DND-41 (cell line): ENCODE results near the gene ARMC2.

ENCODE experiments used
- ATAC-seq: fragments of 200-7000 bp; cut with Tn5 transposase; 3 replicates; pipeline ENCODE4 v1.9.1; 2021; ENCODE audit warnings: low read depth; ENCODE audit not compliant: insufficient read depth
- DNase-seq: peaks from one replicate; pipeline ENCODE4 v3.0.0-alpha.2; 2020
- H2AFZ ChIP-seq: 2 replicates; pipeline ENCODE4 v1.6.0; 2012; ENCODE audit warnings: low read depth, low read length
- H3K27ac ChIP-seq: 2 replicates; pipeline ENCODE4 v1.5.1; 2012; ENCODE audit warnings: low read length, inconsistent platforms
- H3K27me3 ChIP-seq: fragments of 200-600 bp; sonication (generic); 2 replicates; pipeline ENCODE4 v1.6.0; 2012; ENCODE audit warnings: low read length, mild to moderate bottlenecking, inconsistent platforms; ENCODE audit not compliant: insufficient read depth, poor library complexity
- H3K36me3 ChIP-seq: 2 replicates; pipeline ENCODE4 v1.5.1; 2012; ENCODE audit warnings: low read length, inconsistent platforms; ENCODE audit not compliant: insufficient read depth
- H3K4me1 ChIP-seq: 2 replicates; pipeline ENCODE4 v1.5.1; 2012; ENCODE audit warnings: mild to moderate bottlenecking, low read length; ENCODE audit not compliant: insufficient read depth
- H3K4me2 ChIP-seq: 2 replicates; pipeline ENCODE4 v1.6.0; 2012; ENCODE audit warnings: mild to moderate bottlenecking, moderate library complexity, low read length, inconsistent platforms; ENCODE audit not compliant: insufficient read depth
- H3K4me3 ChIP-seq, 2 experiments: fragments of 200-600 bp in 1 of 2; shearing (Covaris generic) in 1 of 2; 2 replicates each; pipeline ENCODE4 v1.5.1; 2012 to 2016; ENCODE audit warnings: inconsistent platforms in 2 of 2, low read length in 2 of 2, mild to moderate bottlenecking in 2 of 2, low read depth in 1 of 2, moderate library complexity in 1 of 2
- H3K79me2 ChIP-seq: 2 replicates; pipeline ENCODE4 v1.6.0; 2012; ENCODE audit warnings: low read length, inconsistent platforms; ENCODE audit not compliant: insufficient read depth
- H3K9ac ChIP-seq: 2 replicates; pipeline ENCODE4 v1.6.0; 2012; ENCODE audit warnings: low read depth, mild to moderate bottlenecking, inconsistent platforms, low read length, moderate library complexity
- H3K9me3 ChIP-seq: 2 replicates; pipeline ENCODE4 v1.5.1; 2012; ENCODE audit warnings: low read length, moderate library complexity, mild to moderate bottlenecking, inconsistent platforms; ENCODE audit not compliant: insufficient read depth, severe bottlenecking
- H4K20me1 ChIP-seq: 2 replicates; pipeline ENCODE4 v1.6.0; 2012; ENCODE audit warnings: low read length; ENCODE audit not compliant: insufficient read depth
- CTCF ChIP-seq: IDR thresholded peaks from 2 replicates; pipeline ENCODE4 v1.5.1; 2012; ENCODE audit warnings: borderline replicate concordance, low read length, moderate library complexity, mild to moderate bottlenecking; ENCODE audit not compliant: poor library complexity, severe bottlenecking; ENCODE audit errors: extremely low read depth
- EZH2 ChIP-seq: IDR thresholded peaks from 3 replicates; pipeline ENCODE4 v1.6.1; 2012; ENCODE audit warnings: borderline replicate concordance, low read depth, mild to moderate bottlenecking, moderate library complexity, low read length, inconsistent platforms; ENCODE audit not compliant: severe bottlenecking

Gene ARMC2

DNA sequence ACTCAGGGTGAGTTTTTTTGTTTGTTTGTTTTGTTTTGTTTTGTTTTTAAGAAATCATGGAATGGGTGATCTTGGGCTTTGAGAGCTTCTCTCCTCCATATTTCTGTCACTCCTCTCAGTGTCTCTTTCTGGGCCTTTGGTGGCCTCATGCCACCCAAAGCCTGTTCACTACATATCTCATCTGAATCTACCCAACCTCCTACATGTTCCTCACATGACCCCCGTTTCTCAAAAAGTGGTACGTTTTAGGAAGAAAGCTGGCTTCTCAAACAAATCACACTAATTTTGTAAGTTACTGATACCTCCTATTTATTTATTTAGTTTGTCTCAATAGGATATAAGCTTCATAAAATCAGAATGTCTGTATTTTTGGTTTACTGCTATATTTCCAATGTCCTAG is 166.4 kb downstream of the ARMC2 start:
- no peaks in the 10 kb centered on the region for H4K20me1 ChIP-seq
- H2AFZ ChIP-seq, result no peak overlapping the region
- DNase-seq (no peak), ATAC-seq (no peak)
- peaks cover 12% of the 10 kb centered on the region for H3K4me1 ChIP-seq
- no peak overlapping the region for H3K4me3 ChIP-seq
- no peak overlapping the region for H3K27ac ChIP-seq
- H3K9ac ChIP-seq, result no peak overlapping the region
- no peaks in the 10 kb centered on the region for H3K79me2 ChIP-seq
- H3K36me3 ChIP-seq, result no peaks in the 10 kb centered on the region
- TF ChIP-seq CTCF, result no peak
- no peak for TF ChIP-seq EZH2
- H3K4me2 ChIP-seq, result no peak overlapping the region
- no peaks in the 10 kb centered on the region for H3K27me3 ChIP-seq
- H3K9me3 ChIP-seq, result no peaks in the 10 kb centered on the region

DNA sequence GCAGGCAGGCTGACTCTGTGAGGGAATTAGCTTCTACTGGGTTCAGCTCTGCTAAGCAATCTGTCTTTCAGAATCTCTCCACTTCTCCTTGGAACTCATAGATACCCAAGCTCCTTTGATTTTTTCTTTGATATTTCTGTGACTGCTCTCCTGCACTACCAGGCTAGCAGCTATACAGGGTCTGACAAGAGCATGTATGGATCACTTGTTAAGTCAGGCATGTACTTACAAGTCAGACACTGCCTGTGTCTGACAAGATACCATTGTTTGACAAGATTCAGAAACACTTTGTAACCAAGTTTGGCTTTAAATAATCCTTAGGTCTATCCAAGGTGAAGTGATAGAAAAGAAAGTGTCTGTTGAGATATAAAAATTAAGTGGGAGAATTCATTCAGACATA is 167.0 kb downstream of the ARMC2 start:
- Histone ChIP-seq H3K4me2 (no peak overlapping the region), H3K4me3 (no peak overlapping the region), H3K9me3 (no peaks in the 10 kb centered on the region), H3K9ac (no peak overlapping the region), H3K27ac (no peak overlapping the region), H3K79me2 (no peaks in the 10 kb centered on the region), H3K27me3 (no peaks in the 10 kb centered on the region), H3K4me1 (peaks cover 7% of the 10 kb centered on the region), H3K36me3 (no peaks in the 10 kb centered on the region), H4K20me1 (no peaks in the 10 kb centered on the region), H2AFZ (no peak overlapping the region)
- ATAC-seq (no peak), DNase-seq (no peak)
- TF ChIP-seq EZH2, result no peak
- no peak for TF ChIP-seq CTCF

DNA sequence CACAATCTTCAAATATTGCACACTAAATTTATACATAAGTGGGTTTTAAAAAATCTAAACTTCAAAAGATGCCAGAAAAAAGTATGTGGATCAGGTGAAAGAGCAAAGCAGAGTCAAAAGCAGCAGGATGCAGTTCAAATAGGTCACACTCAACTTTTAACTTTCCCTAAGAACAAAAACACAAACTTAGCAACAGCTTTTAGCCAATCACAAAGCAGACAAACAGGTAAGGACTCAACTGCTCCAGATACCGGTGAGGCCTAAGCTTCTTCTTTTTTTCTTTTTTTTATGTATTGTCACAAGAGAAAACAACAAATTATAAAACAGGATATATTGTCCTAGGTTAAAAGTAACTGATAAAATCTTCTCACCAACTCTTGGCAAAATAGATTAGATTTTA is 171.7 kb downstream of the ARMC2 start:
- ATAC-seq (no peak), DNase-seq (no peak)
- Histone ChIP-seq H3K27ac (no peak overlapping the region), H2AFZ (no peak overlapping the region), H3K4me3 (no peak overlapping the region), H3K4me1 (no peaks in the 10 kb centered on the region), H3K9ac (no peak overlapping the region), H3K9me3 (no peaks in the 10 kb centered on the region), H3K36me3 (no peaks in the 10 kb centered on the region), H3K4me2 (no peak overlapping the region), H4K20me1 (no peaks in the 10 kb centered on the region), H3K79me2 (no peaks in the 10 kb centered on the region), H3K27me3 (no peaks in the 10 kb centered on the region)
- TF ChIP-seq EZH2 (no peak), CTCF (no peak)

GRCh38 chr6:109021870-109022269 is 173.6 kb downstream of the ARMC2 start:
- no peaks in the 10 kb centered on the region for H4K20me1 ChIP-seq

More at GRCh38 chr6:109021870-109022269, 173.6 kb downstream of the ARMC2 start:
- Histone ChIP-seq H3K4me2 (no peak overlapping the region), H3K27ac (no peak overlapping the region), H3K4me1 (peaks cover 4% of the 10 kb centered on the region; the same call in 1 of the 2 replicates), H3K27me3 (no peaks in the 10 kb centered on the region), H3K79me2 (no peaks in the 10 kb centered on the region), H2AFZ (no peak overlapping the region), H3K9ac (no peak overlapping the region), H3K9me3 (no peaks in the 10 kb centered on the region), H3K4me3 (no peak overlapping the region), H3K36me3 (no peaks in the 10 kb centered on the region)
- ATAC-seq (no peak), DNase-seq (no peak)
- TF ChIP-seq CTCF (no peak), EZH2 (no peak)
